Retinal pigment epithelial cell (primary cell): Measurements from ENCODE around the gene RELN.
A peak's percentile ranks its signal among the peaks of the same experiment; 100 is the strongest.

Experiments used
- DNase-seq: peaks from one replicate; pipeline ENCODE4 v3.0.0-alpha.2; 2010; ENCODE audit warnings: low read depth
- H3K4me3 ChIP-seq: 2 replicates; pipeline ENCODE4 v1.5.1; 2011; ENCODE audit warnings: mild to moderate bottlenecking, low read length, control low read depth, moderate library complexity
- TF ChIP-seq, protein P1 (sequence below): conservative IDR thresholded peaks from 2 replicates; pipeline ENCODE4 v1.5.1; 2011; ENCODE audit warnings: low read depth, low read length, control low read depth, inconsistent platforms

RELN gene

DNA sequence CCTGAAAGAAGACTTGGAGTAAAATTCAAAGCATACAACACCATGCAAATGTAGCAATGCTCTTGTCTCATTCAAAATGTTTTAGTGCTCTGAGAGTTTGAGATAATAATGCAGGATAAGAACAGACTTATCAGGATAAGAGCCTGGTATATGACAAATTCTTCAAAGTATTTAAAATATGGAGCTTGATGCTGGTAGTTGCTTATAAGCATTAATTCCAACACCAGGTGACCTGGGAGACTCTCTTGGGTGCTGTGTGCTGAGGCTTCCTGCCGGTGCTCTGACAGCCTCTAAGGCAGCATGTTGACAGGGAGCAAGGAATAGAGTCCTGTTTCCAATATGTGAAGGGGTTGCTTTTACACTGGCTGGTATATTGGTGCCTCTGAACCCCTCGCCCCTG, 508.7 kb downstream of the RELN start:
- no peak for DNase-seq
- TF ChIP-seq, protein P1, sequence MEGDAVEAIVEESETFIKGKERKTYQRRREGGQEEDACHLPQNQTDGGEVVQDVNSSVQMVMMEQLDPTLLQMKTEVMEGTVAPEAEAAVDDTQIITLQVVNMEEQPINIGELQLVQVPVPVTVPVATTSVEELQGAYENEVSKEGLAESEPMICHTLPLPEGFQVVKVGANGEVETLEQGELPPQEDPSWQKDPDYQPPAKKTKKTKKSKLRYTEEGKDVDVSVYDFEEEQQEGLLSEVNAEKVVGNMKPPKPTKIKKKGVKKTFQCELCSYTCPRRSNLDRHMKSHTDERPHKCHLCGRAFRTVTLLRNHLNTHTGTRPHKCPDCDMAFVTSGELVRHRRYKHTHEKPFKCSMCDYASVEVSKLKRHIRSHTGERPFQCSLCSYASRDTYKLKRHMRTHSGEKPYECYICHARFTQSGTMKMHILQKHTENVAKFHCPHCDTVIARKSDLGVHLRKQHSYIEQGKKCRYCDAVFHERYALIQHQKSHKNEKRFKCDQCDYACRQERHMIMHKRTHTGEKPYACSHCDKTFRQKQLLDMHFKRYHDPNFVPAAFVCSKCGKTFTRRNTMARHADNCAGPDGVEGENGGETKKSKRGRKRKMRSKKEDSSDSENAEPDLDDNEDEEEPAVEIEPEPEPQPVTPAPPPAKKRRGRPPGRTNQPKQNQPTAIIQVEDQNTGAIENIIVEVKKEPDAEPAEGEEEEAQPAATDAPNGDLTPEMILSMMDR, result no peak
- no peak overlapping the region for H3K4me3 ChIP-seq

DNA sequence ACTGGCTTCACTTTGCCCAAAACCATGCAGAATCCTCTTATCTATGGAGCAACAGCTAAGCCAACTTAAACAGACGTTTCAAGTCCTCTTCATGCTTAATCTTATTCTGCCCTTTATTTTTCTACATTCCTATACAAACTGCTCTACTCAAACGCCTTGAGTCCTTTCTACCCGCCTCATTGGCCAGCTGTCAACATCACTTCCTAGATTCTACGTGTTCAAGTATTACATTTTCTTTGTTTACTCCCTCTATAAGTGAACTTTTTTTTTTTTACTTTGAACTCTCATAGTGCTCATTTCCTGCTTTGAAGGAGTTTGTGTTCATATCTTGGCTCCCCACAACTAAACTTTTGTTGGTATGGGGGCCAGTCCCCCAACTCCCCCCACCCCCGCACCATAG, 514.5 kb downstream of the RELN start:
- no peak for DNase-seq
- no peak overlapping the region for H3K4me3 ChIP-seq
- TF ChIP-seq, protein P1, result no peak

DNA sequence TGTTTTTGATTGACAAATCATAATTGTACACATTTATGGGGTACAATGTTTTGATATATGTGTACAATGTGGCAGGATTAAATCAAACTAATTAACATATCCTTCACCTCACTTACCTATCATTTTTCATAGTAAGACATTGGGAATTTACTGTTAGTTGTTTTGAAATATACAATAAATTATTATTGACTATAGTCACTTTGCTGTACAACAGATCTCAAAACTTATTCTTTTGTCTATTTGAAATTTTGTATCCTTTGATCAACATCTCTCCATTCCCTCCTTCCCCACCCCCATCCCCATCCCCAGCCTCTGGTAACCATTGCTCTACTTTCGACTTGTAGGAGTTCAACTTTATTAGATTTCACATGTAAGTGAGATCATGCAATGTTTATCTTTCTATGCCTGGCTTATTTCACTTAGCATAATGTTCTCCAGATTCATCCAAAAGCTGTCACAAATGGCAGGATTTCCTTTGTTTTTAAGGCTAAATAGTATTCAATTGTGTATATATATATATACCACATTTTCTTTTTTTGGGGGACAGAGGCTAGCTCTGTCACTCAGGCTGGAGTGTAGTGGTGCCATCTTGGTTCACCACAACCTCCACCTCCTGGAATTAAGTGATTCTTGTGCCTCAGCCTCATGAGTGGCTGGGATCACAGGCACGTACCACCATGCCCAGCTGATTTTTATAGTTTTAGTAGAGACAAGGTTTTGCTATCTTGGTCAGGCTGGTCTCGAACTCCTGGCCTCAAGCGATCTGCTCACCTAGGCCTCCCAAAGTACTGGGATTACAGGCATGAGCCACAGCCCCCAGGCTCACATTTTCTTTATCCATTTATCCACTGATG, 520.1 kb downstream of the RELN start:
- H3K4me3 ChIP-seq, result no peak overlapping the region
- DNase-seq, result no peak
- TF ChIP-seq, protein P1, result no peak

DNA sequence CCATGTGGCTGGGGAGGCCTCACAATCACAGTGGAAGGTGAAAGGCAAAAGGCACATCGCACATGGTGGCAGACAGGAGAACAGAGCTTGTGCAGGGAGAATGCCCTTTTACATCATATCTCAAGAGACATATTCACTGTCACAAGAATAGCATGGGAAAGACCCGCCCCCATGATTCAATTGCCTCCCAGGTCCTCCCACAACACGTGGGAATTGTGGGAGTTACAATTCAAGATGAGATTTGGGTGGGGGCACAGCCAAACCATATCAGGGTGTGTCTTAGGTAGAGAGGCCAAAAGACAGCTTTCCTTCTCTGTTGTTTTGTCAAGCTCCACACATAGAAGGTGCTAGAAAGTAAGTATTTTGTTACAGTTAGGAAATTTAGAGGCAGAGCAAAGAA, 522.6 kb downstream of the RELN start:
- H3K4me3 ChIP-seq, result no peak overlapping the region
- TF ChIP-seq, protein P1, result no peak
- no peak for DNase-seq

DNA sequence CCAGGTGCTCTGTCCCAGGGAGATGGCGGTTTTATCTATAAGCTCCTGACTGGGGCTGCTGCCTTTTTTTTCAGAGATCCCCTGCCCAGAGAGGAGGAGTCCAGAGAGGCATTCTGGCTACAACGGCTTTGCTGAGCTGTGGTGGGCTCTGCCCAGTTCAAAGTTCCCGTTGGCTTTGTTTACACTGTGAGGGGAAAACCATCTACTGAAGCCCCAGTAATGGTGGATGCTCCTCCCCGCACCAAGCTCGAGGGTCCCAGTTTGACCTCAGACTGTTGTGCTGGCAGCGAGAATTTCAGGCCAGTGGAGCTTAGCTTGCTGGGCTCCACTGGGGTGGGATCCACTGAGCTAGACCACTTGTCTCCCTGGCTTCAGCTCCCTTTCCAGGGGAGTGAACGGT, 527.1 kb downstream of the RELN start:
- H3K4me3 ChIP-seq, result no peak overlapping the region
- TF ChIP-seq, protein P1, result no peak
- no peak for DNase-seq

DNA sequence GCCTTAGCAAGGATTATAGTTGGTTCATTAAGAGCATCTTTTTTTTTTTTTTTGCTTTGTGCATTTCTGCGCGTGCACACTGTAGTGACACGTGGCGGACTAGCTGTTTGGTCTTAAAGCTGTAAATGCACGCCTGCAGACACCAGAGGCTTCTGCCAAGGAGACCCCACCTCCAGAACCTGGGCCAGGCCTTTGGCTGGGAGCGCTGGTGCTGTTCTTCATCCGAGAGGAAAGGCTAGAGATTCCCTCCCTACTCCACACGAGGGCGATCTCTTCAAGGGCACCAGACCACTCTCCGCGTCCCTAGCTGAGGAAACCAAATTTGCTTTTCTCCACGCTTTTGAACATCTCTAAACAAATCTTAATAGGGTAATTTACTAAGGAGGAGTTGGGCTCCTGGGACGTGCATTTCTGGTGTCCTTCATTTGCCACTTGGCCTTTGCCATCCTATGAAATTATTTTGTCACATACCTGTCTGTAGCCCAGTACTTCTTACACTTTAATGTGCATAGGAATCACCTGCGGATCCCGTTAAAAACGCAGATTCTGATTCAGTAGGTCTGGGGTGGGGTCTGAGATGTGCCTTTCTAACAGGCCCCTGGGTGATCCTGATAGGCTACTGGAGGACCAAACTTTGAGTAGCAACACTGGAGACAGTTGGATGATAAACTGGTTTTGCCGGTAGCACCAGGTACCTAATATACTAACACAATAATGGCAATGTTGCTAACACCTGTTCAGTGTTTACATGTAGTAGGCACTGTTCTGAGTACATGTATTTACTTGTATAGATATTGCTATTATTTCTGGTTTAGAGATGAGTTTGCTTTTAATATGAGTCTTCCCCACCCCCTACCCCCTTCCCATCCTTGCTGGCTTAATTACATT, 542.1 kb downstream of the RELN start:
- TF ChIP-seq, protein P1, result peak; percentile 92
- peak; percentile 10 for DNase-seq

More for the DNA sequence above, 542.1 kb downstream of the RELN start:
- H3K4me3 ChIP-seq, result no peak overlapping the region
